PC-3 (cell line): ENCODE measurements around the gene ANKRD40CL.

ENCODE experiments used
- EZH2 ChIP-seq: fragments of 300-600 bp; sonication (generic); IDR thresholded peaks from one replicate; pipeline ENCODE4 v1.6.1; 2017; ENCODE audit warnings: antibody characterized with exemption, mild to moderate bottlenecking, low read length; ENCODE audit not compliant: unreplicated experiment
- EZH2phosphoT487 ChIP-seq: fragments of 300-600 bp; sonication (generic); IDR thresholded peaks from 2 replicates; pipeline ENCODE4 v1.6.1; 2018; ENCODE audit warnings: mild to moderate bottlenecking, antibody characterized with exemption, low read length, borderline replicate concordance
- TF ChIP-seq, protein P1 (sequence below): fragments of 300-600 bp; sonication (generic); conservative IDR thresholded peaks from 2 replicates; pipeline ENCODE4 v1.5.1; 2017; ENCODE audit warnings: antibody characterized with exemption, low read depth, mild to moderate bottlenecking, low read length

DNA sequence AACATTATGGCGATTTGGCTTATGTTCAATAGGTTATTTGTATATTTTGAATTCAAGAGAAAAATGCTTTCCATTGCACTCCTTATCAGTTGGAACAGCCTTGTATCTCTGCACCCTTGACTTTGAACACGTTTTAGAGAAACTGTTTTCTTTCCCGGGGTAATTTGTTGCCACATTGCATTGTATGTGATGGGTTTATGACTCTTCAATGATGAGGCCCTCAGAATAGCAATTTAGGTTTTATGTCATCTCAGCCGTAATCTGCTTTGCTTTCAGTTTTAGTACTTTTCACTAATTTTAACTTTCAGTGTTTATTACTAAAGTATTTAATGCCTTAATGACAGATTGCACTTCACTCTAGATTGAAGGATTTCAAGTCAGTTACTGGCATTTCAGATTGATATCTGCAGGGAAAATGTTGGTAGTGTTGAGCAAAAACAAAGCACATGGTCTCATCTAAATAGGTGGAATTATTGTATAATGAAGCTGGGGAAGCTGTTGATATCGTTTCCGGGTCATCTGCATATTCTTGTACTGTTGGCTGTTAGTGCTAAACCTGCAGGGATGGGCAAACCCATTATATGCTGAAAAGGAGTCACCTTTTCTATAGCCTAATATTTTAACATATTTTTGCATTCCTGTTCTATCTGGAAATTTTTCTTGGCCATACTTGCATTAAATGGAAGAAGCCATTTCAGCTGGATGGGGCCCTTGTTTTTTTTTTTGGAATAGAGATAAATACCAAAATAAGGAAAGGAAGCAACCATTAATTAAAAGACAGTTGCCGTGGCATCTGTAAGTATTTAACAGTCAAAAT lies 45.9 kb downstream of the ANKRD40CL start:
- TF ChIP-seq EZH2phosphoT487 (no peak), EZH2 (no peak)
- TF ChIP-seq, protein P1, sequence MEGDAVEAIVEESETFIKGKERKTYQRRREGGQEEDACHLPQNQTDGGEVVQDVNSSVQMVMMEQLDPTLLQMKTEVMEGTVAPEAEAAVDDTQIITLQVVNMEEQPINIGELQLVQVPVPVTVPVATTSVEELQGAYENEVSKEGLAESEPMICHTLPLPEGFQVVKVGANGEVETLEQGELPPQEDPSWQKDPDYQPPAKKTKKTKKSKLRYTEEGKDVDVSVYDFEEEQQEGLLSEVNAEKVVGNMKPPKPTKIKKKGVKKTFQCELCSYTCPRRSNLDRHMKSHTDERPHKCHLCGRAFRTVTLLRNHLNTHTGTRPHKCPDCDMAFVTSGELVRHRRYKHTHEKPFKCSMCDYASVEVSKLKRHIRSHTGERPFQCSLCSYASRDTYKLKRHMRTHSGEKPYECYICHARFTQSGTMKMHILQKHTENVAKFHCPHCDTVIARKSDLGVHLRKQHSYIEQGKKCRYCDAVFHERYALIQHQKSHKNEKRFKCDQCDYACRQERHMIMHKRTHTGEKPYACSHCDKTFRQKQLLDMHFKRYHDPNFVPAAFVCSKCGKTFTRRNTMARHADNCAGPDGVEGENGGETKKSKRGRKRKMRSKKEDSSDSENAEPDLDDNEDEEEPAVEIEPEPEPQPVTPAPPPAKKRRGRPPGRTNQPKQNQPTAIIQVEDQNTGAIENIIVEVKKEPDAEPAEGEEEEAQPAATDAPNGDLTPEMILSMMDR = no peak
